ENCODE data around the gene SLX9. TPM values are rescaled to one million over a fixed set of nuclear protein-coding genes. Genes with fewer than 3 reads are reported as not detected.

The SLX9 gene, protein sequence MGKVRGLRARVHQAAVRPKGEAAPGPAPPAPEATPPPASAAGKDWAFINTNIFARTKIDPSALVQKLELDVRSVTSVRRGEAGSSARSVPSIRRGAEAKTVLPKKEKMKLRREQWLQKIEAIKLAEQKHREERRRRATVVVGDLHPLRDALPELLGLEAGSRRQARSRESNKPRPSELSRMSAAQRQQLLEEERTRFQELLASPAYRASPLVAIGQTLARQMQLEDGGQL
- 65.8 and 72.6 TPM in 2 replicates for total RNA-seq

DNA sequence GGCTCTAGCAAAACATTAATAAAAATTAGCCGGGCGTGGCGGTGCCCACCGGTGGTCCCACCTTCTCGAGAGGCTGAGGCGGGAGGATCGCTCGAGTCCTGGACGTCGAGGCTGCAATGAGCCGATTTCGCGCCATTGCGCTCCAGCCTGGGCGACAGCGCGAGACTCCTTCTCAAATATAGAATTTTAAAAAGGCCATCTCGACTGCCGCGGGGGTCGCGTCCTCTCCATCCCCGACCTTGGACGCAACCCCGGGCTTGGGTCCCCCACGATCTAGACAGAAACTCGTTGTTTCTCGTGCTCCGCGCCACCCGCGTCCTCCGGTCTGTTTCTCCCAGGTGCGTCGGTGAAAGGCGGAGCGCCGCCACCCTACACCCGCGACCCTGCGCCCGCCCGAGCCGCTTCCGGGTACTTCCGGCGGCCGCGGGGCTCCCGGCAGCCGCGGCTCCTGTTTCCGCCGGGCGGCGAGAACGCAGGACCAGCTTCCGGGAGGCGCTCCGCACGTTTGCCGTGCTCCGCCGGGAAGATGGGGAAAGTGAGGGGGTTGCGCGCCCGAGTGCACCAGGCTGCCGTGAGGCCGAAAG is at the start of gene SLX9:
SLX9 (plus strand) TSS at position 498 of the 584 bp plus-strand sequence; CDS start at position 527, 29 bp downstream.
- Mint-ChIP-seq H3K4me1 (ENCODE audit: low read depth) (peaks cover 36% of the 10 kb centered on the region), H3K9me3 (no peaks in the 10 kb centered on the region), H3K27me3 (ENCODE audit: low read depth) (no peaks in the 10 kb centered on the region), H3K4me3 (ENCODE audit: low read depth) (peak within 1 kb of the TSS; percentile 86), H3K36me3 (ENCODE audit: low read depth) (peaks cover 34% of the 10 kb centered on the region), H3K27ac (peak within 1 kb of the TSS; percentile 64)
- peak; percentile 76 for DNase-seq (ENCODE audit: low spot score)
- intact Hi-C loops (cut with micrococcal nuclease), result no loop called here

DNA sequence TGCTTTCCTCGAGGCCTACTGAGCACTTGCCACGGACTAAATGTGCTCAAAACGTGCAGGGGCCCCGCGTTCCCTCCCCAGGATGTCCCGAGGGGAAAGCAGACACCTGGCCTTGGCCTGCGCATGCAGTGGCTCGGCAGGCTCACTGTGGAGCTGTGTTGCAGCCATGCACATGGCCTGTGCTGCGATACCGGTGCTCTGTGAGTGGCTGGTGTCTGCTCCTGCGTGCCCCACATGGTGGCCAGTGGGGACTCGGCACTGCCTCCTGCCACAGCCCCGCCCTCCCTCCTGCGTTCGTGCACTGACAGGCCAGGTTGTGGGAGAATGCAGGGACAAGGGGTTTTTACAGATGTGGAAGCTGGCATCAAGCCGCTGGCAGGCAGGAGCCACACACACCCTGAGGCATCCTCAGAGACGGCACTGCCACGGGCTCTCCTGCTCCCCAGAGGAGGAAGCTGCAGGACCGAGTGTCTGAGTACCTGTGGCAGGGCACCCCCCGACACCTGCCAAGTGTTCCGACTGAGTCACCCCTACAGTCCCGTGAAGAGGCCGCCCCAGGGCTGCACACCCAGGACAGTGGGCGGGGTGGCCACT is 49.4 kb upstream of the SLX9 start:
- Mint-ChIP-seq H3K4me3 (ENCODE audit: low read depth) (no peak overlapping the region), H3K9me3 (no peaks in the 10 kb centered on the region), H3K27me3 (ENCODE audit: low read depth) (no peaks in the 10 kb centered on the region), H3K36me3 (ENCODE audit: low read depth) (peaks cover 42% of the 10 kb centered on the region), H3K4me1 (ENCODE audit: low read depth) (peaks cover 5% of the 10 kb centered on the region), H3K27ac (no peak overlapping the region)
- DNase-seq (ENCODE audit: low spot score), result no peak
- intact Hi-C loops (cut with micrococcal nuclease), result no loop called here

DNA sequence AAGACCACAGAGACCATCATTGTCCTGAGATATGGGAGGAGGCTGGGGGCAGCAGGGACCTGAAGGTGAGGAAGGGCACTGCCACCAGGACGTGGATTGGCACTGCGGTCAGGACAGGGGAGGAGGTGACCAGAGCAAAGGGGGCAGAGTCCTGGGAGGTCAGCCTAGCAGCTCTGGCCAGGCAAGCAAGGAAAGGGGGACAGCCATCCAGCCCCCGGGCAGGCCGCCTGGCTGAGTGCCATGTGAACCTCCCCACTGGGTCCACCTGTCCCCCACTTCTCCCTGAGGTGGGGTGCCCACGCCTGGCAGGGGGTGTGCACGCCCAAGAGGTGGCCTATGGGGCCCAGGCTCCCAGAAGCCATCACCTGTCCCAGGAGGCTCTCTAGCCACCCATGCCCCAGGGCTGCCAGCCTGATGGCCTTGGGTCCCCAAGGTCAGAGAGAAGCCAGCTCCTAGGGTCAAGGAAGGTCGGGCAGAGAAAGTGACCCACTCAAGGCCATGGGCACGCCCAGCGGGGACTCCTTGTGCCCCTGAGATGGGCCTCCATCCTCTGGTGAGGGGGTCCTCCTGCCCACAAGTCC is 48.8 kb upstream of the SLX9 start:
- peaks cover 5% of the 10 kb centered on the region for H3K4me1 Mint-ChIP-seq (ENCODE audit: low read depth)
- H3K27me3 Mint-ChIP-seq (ENCODE audit: low read depth), result no peaks in the 10 kb centered on the region
- no peak for DNase-seq (ENCODE audit: low spot score)
- H3K9me3 Mint-ChIP-seq, result no peaks in the 10 kb centered on the region
- H3K27ac Mint-ChIP-seq, result no peak overlapping the region
- peaks cover 40% of the 10 kb centered on the region for H3K36me3 Mint-ChIP-seq (ENCODE audit: low read depth)
- H3K4me3 Mint-ChIP-seq (ENCODE audit: low read depth), result no peak overlapping the region
- intact Hi-C loops (cut with micrococcal nuclease), result no loop called here

DNA sequence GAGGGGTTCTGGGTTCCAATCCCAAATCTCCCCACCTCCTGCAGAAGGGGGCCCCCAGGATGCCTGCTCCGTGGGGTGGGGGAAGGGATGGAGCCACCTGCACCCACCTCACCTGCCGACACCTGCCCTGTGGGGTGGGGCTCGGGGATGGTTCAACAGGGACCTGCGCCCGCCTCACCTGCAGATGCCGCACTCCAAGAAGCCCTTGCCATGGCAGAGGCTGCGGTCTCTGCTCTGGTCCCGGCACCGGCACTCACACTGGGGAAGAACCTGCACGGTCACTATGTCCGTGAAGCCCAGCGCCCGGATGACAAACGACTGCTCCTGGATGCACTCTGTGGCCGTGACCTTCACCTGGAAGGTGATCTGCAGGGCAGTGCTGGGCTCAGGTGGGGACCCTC is 48.2 kb upstream of the SLX9 start:
- no peak for DNase-seq (ENCODE audit: low spot score)
- Mint-ChIP-seq H3K36me3 (ENCODE audit: low read depth) (peaks cover 36% of the 10 kb centered on the region), H3K4me3 (ENCODE audit: low read depth) (no peak overlapping the region), H3K4me1 (ENCODE audit: low read depth) (peaks cover 5% of the 10 kb centered on the region), H3K27me3 (ENCODE audit: low read depth) (no peaks in the 10 kb centered on the region), H3K27ac (no peak overlapping the region), H3K9me3 (no peaks in the 10 kb centered on the region)
- intact Hi-C loops (cut with micrococcal nuclease), result loop anchor here (2.0 kb wide), 2 partner anchors 29 to 41 kb away; partner anchors contain the start of gene ITGB2

DNA sequence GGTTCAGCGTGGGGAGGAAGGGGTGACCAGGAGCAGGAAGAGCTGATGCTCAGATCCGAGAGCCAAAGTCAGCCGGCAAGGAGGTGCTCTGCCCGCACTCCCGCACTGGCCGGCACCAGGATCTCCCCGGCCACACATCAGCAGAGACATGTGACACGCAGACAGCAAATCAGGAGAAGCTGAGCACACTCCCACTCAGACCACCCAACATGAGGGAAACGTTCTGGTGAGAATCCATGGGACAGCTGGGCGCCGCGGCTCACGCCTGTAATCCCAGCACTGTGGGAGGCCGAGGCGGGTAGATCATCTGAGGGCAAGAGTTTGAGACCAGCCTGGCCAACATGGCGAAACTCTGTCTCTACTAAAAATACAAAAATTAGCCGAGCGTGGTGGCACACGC is 47.7 kb upstream of the SLX9 start:
- intact Hi-C loops (cut with micrococcal nuclease), result loop anchor here (2.0 kb wide), 2 partner anchors 29 to 41 kb away; partner anchors contain the start of gene ITGB2
- H3K36me3 Mint-ChIP-seq (ENCODE audit: low read depth), result peaks cover 31% of the 10 kb centered on the region
- H3K4me3 Mint-ChIP-seq (ENCODE audit: low read depth), result no peak overlapping the region

DNA sequence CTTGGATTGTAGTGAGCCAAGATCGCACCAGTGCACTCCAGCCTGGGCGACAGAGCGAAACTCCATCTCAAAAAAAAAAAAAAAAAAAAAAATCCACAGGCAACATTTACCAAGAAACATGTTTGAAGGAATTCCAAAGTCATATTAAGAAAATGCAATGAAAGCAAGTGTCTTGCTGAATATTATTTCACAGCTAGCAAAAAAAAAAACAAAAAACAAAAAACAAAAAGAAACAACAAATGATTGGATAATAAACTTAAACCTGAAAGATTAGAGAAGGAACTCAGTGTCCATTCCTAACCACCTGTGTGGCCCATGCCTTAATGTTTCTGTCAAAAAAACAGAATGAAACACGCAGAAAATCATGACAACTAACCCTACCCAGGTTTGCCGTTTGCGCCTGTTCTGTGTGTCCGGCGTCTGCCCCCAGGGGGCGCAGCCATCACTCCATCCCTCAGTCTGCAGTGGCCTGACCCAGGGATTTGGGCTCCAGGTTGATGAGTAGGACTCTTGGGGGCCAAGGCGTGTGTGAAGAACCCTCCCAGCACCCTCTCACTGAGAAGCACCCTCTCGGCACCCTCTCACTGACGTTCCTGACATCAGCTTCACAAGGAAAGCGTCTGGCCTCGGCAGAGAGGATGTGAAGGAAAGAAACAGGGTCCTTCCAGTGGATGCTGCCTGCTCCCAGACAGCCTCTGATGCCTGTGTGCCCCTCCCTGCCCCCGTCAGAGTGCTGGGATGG is 47.1 kb upstream of the SLX9 start:
- no peaks in the 10 kb centered on the region for H3K27me3 Mint-ChIP-seq (ENCODE audit: low read depth)
- DNase-seq (ENCODE audit: low spot score), result peak; percentile 68
- peaks cover 5% of the 10 kb centered on the region for H3K4me1 Mint-ChIP-seq (ENCODE audit: low read depth)
- no peak overlapping the region for H3K4me3 Mint-ChIP-seq (ENCODE audit: low read depth)
- no peaks in the 10 kb centered on the region for H3K9me3 Mint-ChIP-seq
- intact Hi-C loops (cut with micrococcal nuclease), result loop anchor here (2.0 kb wide), 2 partner anchors 28 to 40 kb away; partner anchors contain the start of gene ITGB2
- no peak overlapping the region for H3K27ac Mint-ChIP-seq
- peaks cover 27% of the 10 kb centered on the region for H3K36me3 Mint-ChIP-seq (ENCODE audit: low read depth)

More for the DNA sequence above, 47.7 kb upstream of the SLX9 start:
- DNase-seq (ENCODE audit: low spot score), result no peak
- H3K27me3 Mint-ChIP-seq (ENCODE audit: low read depth), result no peaks in the 10 kb centered on the region
- H3K27ac Mint-ChIP-seq, result no peak overlapping the region
- H3K4me1 Mint-ChIP-seq (ENCODE audit: low read depth), result peaks cover 5% of the 10 kb centered on the region
- no peaks in the 10 kb centered on the region for H3K9me3 Mint-ChIP-seq

DNA sequence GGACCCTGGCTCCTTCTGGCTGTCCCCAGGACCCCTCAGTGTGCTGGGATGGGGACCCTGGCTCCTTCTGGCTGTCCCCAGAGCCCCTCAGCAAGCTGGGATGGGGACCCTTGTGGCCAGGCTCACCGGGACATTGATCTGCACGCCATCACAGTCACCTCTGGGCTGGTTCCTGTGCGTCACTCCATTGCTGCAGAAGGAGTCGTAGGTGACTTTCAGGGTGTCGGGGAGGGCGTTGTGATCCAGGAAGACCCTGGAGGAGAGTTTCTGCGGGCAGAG is 46.6 kb upstream of the SLX9 start:
- Mint-ChIP-seq H3K27ac (no peak overlapping the region), H3K36me3 (ENCODE audit: low read depth) (peaks cover 32% of the 10 kb centered on the region), H3K9me3 (no peaks in the 10 kb centered on the region), H3K4me3 (ENCODE audit: low read depth) (no peak overlapping the region), H3K27me3 (ENCODE audit: low read depth) (no peaks in the 10 kb centered on the region), H3K4me1 (ENCODE audit: low read depth) (peaks cover 5% of the 10 kb centered on the region)
- DNase-seq (ENCODE audit: low spot score), result no peak
- intact Hi-C loops (cut with micrococcal nuclease), result loop anchor here (2.0 kb wide), 2 partner anchors 28 to 40 kb away; partner anchors contain the start of gene ITGB2

DNA sequence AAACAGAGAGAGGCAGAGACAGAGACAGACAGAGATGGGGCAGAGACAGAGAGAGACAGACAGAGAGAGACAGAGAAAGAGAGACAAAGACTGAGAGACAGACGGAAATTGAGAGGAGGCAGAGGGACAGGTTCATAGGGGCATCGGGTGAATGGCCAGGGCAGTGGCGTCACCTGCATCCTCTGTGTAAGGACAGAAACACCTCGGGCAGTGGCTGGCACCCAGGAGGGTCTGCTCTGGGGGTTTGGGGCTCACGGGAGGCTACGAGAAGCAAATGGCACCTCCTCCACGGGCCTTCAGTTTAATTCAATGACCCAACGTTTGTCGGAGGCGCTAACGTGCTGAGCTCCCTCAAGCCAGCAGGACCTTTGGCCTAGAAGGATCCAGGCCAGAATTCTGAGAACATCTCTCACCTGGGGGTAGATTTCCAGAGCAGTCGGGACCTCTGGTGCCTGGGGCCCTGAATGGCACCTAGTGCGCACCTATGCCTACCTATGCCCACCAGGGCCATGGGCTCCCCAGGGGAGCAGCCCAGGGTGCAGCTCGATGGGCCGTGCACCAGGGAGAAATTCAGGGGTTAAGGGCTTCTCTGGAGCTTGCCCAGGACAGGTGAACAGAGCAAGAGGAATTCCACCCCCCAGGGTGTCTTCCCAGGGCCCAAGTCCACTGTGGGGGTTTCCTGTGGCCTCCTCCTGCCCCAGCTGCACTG is 45.7 kb upstream of the SLX9 start:
- Mint-ChIP-seq H3K4me3 (ENCODE audit: low read depth) (no peak overlapping the region), H3K27ac (no peak overlapping the region), H3K36me3 (ENCODE audit: low read depth) (peaks cover 38% of the 10 kb centered on the region), H3K27me3 (ENCODE audit: low read depth) (no peaks in the 10 kb centered on the region), H3K4me1 (ENCODE audit: low read depth) (peaks cover 5% of the 10 kb centered on the region), H3K9me3 (no peaks in the 10 kb centered on the region)
- intact Hi-C loops (cut with micrococcal nuclease), result loop anchor here (2.0 kb wide), 2 partner anchors 27 to 39 kb away; partner anchors contain the start of gene ITGB2
- no peak for DNase-seq (ENCODE audit: low spot score)

DNA sequence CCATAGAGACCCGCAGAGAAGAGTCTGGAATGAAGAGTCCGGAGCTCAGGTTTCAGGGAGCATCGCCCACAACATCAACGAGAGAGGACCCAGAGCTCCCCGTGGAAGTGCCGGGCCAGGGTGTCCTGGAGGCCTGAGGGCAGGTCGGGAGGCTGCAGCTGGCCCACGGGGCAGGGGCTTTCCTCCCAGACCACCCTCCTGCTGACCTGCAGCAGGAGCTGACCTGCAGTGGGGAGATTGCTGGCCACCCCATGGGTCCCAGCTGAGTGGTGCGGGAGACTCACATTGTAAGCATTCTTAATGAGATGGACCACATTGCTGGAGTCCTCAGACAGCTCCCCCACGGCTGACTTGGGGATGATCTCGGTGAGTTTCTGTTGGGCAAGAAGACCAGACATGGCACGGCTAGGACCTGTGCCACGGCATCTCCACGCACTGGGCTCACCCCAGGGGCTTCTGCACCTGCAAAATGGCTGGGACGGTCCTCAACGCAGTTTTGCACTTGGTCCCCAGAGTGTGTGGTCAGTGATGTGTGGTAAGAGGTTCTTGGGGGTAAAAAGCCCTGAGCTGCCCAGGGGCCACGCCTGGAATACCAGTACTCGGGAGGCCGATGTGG is 45.0 kb upstream of the SLX9 start:
- Mint-ChIP-seq H3K36me3 (ENCODE audit: low read depth) (peaks cover 41% of the 10 kb centered on the region), H3K27ac (no peak overlapping the region)
- intact Hi-C loops (cut with micrococcal nuclease), result no loop called here

DNA sequence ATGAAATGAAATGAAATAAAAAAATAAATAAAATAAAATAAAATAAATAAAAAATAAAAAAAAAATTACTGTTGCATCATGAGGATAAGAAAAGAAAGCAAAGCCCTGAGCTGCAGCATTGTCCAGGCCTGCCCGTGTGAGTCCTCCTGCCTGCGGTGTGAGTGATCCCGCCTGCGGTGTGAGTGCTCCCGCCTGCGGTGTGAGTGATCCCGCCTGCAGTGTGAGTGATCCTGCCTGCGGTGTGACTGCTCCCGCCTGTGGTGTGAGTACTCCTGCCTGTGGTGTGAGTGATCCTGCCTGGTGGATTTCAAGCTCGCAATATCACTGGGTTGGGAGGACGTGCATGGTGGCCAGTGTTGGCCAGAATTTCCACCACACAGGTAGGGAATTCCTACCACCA is 44.0 kb upstream of the SLX9 start:
- intact Hi-C loops (cut with micrococcal nuclease), result no loop called here

More for the DNA sequence above, 45.0 kb upstream of the SLX9 start:
- Mint-ChIP-seq H3K9me3 (no peaks in the 10 kb centered on the region), H3K27me3 (ENCODE audit: low read depth) (no peaks in the 10 kb centered on the region), H3K4me3 (ENCODE audit: low read depth) (no peak overlapping the region), H3K4me1 (ENCODE audit: low read depth) (peaks cover 5% of the 10 kb centered on the region)
- no peak for DNase-seq (ENCODE audit: low spot score)

DNA sequence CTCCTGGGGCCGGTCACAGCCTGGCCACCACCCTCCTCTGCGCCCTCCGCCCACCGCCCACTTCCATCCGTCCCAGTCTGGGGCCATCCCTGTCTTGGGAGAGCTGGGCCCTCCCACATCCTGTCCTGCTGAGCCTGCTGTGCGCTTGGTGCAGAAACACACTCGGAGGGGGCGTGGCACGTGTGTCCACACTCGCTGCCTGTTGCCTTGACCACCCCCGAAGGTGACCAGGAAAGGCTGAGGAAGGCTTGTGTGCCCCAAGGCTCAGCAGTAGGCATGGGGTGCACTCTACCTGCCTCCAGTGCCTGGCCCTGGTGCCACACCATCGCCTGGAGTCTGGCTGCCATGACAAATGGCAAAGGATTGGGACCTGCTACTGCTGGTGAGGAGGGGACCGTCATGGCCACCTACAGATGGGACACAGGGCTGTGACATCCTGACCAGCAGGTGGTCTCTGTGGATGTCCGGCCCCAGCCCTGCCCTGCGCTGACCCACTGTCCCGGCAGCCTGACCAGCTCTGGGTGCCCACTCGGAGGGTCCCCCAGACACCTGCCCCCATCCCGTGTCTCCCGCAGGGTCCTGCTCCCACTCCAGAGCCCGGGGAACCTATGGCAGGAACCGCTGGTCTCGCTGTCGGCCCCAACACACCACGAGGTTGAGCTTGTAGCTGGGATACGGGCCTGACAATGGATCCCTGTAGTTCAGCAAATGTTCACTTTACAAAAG is 43.1 kb upstream of the SLX9 start:
- no peak overlapping the region for H3K27ac Mint-ChIP-seq
- H3K4me1 Mint-ChIP-seq (ENCODE audit: low read depth), result peaks cover 5% of the 10 kb centered on the region
- DNase-seq (ENCODE audit: low spot score), result no peak
- H3K4me3 Mint-ChIP-seq (ENCODE audit: low read depth), result no peak overlapping the region
- H3K9me3 Mint-ChIP-seq, result no peaks in the 10 kb centered on the region
- no peaks in the 10 kb centered on the region for H3K27me3 Mint-ChIP-seq (ENCODE audit: low read depth)
- H3K36me3 Mint-ChIP-seq (ENCODE audit: low read depth), result peaks cover 46% of the 10 kb centered on the region
- intact Hi-C loops (cut with micrococcal nuclease), result no loop called here

More for the DNA sequence above, 44.0 kb upstream of the SLX9 start:
- H3K9me3 Mint-ChIP-seq, result no peaks in the 10 kb centered on the region
- no peak overlapping the region for H3K27ac Mint-ChIP-seq
- H3K4me3 Mint-ChIP-seq (ENCODE audit: low read depth), result no peak overlapping the region
- DNase-seq (ENCODE audit: low spot score), result no peak
- H3K4me1 Mint-ChIP-seq (ENCODE audit: low read depth), result peaks cover 5% of the 10 kb centered on the region
- H3K36me3 Mint-ChIP-seq (ENCODE audit: low read depth), result peaks cover 42% of the 10 kb centered on the region
- no peaks in the 10 kb centered on the region for H3K27me3 Mint-ChIP-seq (ENCODE audit: low read depth)
